Prostate gland (tissue), 2 donors: ENCODE data around the gene OLFM2. TPM values are rescaled to one million over a fixed set of nuclear protein-coding genes. Genes with fewer than 3 reads are reported as not detected.

ENCODE experiments used
- DNase-seq: peaks from one replicate; pipeline ENCODE4 v3.0.0-alpha.2; 2019; ENCODE audit warnings: low spot score
- H3K27ac ChIP-seq, 2 donors: fragments of 200-600 bp; sonication (generic); 2 replicates each; pipeline ENCODE4 v1.5.1; 2017 to 2019
- H3K27me3 ChIP-seq: fragments of 200-600 bp; sonication (generic); replicated peaks from 2 replicates; pipeline ENCODE4 v1.5.1; 2019; ENCODE audit not compliant: insufficient read depth
- H3K36me3 ChIP-seq, 2 donors: fragments of 200-600 bp; sonication (generic); 1 replicate in 1 of 2; 2 replicates in 1 of 2; pipeline versions ENCODE4 v1.5.1 to v1.8.1; 2017 to 2019
- H3K4me1 ChIP-seq: fragments of 200-600 bp; sonication (generic); replicated peaks from 2 replicates; pipeline ENCODE4 v1.5.1; 2019
- H3K4me3 ChIP-seq, 2 donors: fragments of 200-600 bp; sonication (generic); 2 replicates each; pipeline ENCODE4 v1.5.1; 2017 to 2019
- H3K9me3 ChIP-seq: fragments of 200-600 bp; sonication (generic); 2 replicates; pipeline ENCODE4 v1.5.1; 2017
- CTCF ChIP-seq, 4 experiments: fragments of 200-600 bp in 2 of 4; fragments of 450-650 bp in 2 of 4; sonication (generic) in 2 of 4; IDR thresholded peaks; 1 replicate in 3 of 4; 2 replicates in 1 of 4; pipeline ENCODE4 v1.5.1; 2016 to 2019; ENCODE audit warnings: antibody characterized with exemption in 4 of 4, mild to moderate bottlenecking in 2 of 4, moderate library complexity in 2 of 4
- POLR2A ChIP-seq: fragments of 450-650 bp; IDR thresholded peaks from one replicate; pipeline ENCODE4 v1.6.1; 2016; ENCODE audit warnings: antibody characterized with exemption, mild to moderate bottlenecking
- POLR2AphosphoS5 ChIP-seq: sonication (generic); formaldehyde crosslinking; IDR thresholded peaks from one replicate; pipeline ENCODE4 v1.6.1; 2017; ENCODE audit warnings: antibody characterized with exemption
- WGBS: methylation state at CpG from one replicate; pipeline ENCODE4 v1.1.5; 2018; 5-methylcytosine and 5-hydroxymethylcytosine counted together
- intact Hi-C: fragments of 100-400 bp; cut with DNase I; formaldehyde crosslinking; loops from one replicate; pipeline ENCODE4 v1.14.2; 2022
- total RNA-seq, 2 donors: library from RNA; depleted of rRNA; stranded (reverse); fragments of >200 nt; gene quantifications; one replicate each; pipeline ENCODE4 v1.1.0, GENCODE V29; 2016

OLFM2 gene
- total RNA-seq, 2 donors from 2014 or later, result 10.6 to 19.5 TPM

GRCh38 chr19:9941231-9941630, 4.9 kb upstream of the OLFM2 start:
- DNase-seq, result no peak
- Histone ChIP-seq H3K27me3 (no peaks in the 10 kb centered on the region), H3K4me3 (no peak overlapping the region), H3K9me3 (no peaks in the 10 kb centered on the region), H3K36me3 (no peaks in the 10 kb centered on the region), H3K27ac (no peak overlapping the region), H3K4me1 (peaks cover 4% of the 10 kb centered on the region)
- intact Hi-C loops, result no loop called here
- TF ChIP-seq POLR2AphosphoS5, result no peak
- no peak for TF ChIP-seq CTCF (IDR thresholded peaks at IDR 0.05)
- no peak for TF ChIP-seq POLR2A
- WGBS, result 47% methylated on average over 1 of the region's 1 CpG

- intact Hi-C loops, result no loop called here
- no peaks in the 10 kb centered on the region for H3K36me3 ChIP-seq
- no peak overlapping the region for H3K4me3 ChIP-seq
- H3K4me1 ChIP-seq, result peaks cover 4% of the 10 kb centered on the region
- DNase-seq, result no peak
- no peaks in the 10 kb centered on the region for H3K9me3 ChIP-seq
- 94% methylated on average over 2 of the region's 2 CpGs for WGBS
- TF ChIP-seq CTCF (IDR thresholded peaks at IDR 0.05) (no peak), POLR2AphosphoS5 (no peak), POLR2A (no peak)
- H3K27ac ChIP-seq, result no peak overlapping the region
- H3K27me3 ChIP-seq, result no peaks in the 10 kb centered on the region
Measured at GRCh38 chr19:9940778-9941177, 4.5 kb upstream of the OLFM2 start.

- H3K4me3 ChIP-seq, result no peak overlapping the region
- no peaks in the 10 kb centered on the region for H3K4me1 ChIP-seq
- DNase-seq, result no peak
- H3K27me3 ChIP-seq, result no peaks in the 10 kb centered on the region
- no peak for TF ChIP-seq POLR2AphosphoS5
- TF ChIP-seq CTCF (IDR thresholded peaks at IDR 0.05), result no peak
- no peak for TF ChIP-seq POLR2A
- H3K27ac ChIP-seq, result no peak overlapping the region
- no peaks in the 10 kb centered on the region for H3K36me3 ChIP-seq
- H3K9me3 ChIP-seq, result no peaks in the 10 kb centered on the region
- WGBS, result 50% methylated on average over 3 of the region's 3 CpGs
- intact Hi-C loops, result loop anchor here (10.0 kb wide), 1 partner anchor 315 kb away; the partner anchor contains the start of gene MRPL4
Measured at GRCh38 chr19:9939301-9939913, 3.1 kb upstream of the OLFM2 start.

GRCh38 chr19:9937001-9937411, 691 bp upstream of the OLFM2 start:
- Histone ChIP-seq H3K36me3 (no peaks in the 10 kb centered on the region), H3K4me1 (no peaks in the 10 kb centered on the region), H3K9me3 (no peaks in the 10 kb centered on the region), H3K4me3 (peak overlapping the region in 1 of 2 donors; percentile 39), H3K27me3 (no peaks in the 10 kb centered on the region), H3K27ac (no peak overlapping the region)
- 23% methylated on average over 20 of the region's 20 CpGs for WGBS
- intact Hi-C loops, result loop anchor here (10.0 kb wide), 1 partner anchor 318 kb away; the partner anchor contains the start of gene MRPL4
- no peak for TF ChIP-seq POLR2AphosphoS5
- TF ChIP-seq CTCF (IDR thresholded peaks at IDR 0.05), result no peak
- no peak for TF ChIP-seq POLR2A
- DNase-seq, result no peak
